GM21526 (cell line): Measurements from ENCODE around the gene CKAP2L.
"Not testable (repeated sequence)": the region's sequence is repeated elsewhere in the genome, so short reads cannot be mapped to it uniquely, and the experiment has no call there.

Experiments used
- ATAC-seq: cut with Tn5 transposase; IDR thresholded peaks from one replicate; pipeline ENCODE4 v1.9.1; 2021; ENCODE audit warnings: moderate library complexity; ENCODE audit not compliant: unreplicated experiment, low FRiP score

CKAP2L gene

DNA sequence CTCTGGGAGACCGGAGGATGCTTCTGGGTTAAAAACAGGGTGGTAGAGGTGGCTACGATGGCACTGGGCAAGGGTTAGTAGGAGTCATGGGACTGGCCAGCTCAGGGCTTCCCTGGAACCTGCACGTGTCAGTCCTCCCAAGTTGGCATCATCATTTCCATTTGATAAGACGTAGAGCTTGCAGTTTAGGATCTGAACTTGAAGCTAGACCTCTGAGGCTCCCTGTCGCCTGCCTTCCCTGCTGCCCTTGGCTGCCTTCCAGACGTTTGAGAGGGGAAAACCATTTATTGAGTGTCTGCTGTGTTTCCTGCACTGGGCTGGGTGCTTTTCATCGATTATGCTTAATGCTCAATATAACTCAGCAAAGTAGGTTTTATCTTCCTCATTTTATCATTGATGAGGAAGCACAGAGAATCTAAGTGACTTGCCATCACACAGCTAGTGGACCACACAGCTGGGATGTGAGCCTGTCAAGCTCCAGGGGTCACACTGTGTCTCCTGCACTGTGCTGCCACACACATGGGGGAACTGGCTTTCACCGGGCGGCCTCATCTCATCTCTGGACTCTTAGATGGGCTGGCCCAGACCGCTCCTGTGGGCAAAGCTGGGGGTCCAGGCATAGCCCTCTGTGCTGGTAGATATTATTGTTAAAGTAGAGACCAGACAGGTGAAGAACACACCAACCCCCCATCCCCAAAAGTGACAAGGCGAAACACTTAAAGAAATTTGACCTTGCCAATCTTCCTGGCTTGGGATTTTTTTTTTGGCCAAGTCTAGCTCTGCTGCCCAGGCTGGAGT is 35.8 kb downstream of the CKAP2L start:
- no peak for ATAC-seq

DNA sequence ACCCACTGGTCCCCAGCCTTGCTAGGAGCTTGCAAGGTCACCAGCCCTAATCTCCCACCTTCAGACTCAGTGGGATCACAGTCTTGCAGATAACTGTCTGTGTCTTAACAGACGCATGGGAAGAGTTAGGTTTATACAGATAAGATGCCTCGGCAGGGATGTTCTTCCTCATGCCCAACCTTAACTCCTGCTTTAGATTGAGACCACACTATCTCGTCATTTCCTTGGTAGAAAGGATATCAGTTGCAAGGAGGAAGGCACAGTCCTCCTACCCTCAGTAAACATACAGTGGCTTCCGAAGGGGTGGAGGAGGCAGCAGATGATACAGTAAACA is 36.4 kb downstream of the CKAP2L start:
- ATAC-seq, result no peak

DNA sequence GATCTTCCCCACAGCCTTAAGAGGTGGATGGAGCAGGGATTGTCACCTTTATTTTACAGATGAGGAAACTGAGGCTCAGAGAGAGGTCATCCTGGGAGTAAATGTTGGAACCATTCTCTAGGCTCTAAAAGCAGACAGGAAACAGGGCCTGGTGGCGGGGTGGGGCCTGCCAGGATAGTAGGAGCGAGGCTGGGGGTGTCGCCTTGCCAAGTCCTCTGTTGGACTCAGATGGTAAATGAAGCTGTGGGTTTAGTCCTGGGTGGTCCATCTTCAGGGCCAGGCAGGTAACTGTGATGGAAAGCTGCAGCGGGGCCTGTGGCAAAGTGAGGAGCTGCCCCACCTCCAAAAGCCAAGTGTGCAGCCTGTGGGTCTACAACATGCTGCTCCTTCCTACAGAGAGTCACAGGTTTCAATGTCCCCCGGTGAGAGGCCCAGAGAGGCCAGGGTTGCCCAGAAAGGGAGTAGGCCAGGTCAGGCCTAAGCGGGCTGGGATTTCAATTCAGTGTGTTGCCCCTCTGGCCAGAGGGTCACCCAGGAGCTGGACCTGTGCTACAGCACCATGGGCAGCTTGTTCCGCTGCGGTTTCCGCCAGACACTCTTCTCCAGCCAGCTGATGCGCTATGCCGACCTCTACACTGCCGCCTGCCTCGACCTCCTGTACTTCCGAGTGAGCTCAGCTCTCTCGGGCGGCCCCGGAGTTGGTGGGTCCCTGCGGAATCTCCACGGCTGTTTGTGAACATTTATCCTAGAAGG is 37.0 kb downstream of the CKAP2L start:
- no peak for ATAC-seq

DNA sequence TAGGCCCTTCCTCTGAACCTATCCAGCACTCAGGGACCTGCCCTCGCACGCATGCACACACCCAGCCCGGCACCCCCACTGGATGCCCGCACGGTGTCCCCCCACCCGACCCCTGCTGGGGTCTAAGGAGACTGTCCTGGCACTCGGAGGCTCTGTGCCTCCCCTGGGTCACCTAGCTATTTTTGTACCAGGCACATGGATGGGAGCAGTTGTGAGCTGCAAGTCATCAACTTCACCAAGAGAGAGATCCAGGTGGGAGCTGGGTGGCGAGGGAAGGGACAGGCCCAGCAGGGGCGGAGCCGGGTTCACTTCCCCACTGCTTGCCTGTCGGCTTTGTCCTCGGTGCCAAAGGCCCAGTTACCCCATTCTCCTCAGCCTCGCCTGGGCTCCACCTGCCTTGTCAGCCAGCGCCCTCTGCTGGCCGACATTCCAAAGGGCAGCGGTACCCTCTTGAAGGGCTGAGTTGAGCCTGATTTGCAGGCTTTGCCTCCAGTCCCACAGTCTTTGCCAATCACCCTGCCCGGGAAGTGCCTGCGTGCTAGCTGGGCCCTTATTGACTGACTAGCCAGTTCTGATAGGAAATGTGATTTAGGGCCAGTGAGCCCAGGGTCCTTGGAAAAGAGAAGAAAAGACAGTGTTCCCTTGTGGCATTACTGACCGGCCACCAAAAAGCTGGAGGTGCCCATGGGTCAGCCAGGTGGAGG is 37.8 kb downstream of the CKAP2L start:
- ATAC-seq, result peak; percentile 70

DNA sequence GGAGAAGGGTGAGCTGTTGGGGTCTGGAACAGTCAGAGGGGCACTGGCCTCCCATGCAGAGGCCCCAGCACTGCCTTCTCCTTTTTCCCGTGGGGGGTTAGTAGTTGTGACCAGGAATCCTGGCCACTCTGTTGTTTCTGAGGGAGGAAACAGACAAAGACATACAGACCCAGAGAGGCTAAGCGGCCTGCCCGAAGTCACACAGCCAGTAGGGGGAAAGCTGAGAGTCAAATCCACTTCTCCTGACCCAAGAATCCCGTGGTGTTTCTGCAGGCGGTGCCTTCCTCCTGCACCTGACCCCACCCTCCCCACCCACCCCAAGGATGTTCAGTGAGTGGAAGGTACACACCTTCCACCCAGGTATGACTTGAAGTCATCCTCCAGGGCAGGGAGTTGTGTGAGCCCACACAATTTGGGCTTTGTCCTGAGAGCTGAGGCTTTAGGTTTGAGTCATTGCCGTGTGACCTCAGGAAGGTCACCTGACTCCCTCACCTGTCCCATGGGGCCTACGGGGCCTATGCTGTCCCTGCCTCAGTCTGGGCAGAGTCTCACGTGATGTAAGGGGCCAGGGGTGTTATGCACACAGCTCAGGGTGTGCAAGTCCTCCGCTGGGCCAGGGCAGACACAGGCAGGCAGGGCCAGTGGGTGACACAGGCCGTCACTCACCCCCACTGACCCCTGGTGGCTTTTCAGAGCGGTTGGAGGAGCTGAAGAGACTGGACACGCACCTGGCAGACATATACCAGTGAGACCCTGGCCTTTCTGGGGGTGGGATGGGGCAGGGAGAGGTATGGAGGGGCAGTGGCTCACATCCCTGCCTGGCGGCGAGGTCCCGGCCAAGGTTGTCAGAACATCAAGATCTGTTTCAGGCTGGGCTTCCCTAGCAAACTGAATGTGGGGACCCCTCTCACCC is 38.6 kb downstream of the CKAP2L start:
- ATAC-seq, result no peak

DNA sequence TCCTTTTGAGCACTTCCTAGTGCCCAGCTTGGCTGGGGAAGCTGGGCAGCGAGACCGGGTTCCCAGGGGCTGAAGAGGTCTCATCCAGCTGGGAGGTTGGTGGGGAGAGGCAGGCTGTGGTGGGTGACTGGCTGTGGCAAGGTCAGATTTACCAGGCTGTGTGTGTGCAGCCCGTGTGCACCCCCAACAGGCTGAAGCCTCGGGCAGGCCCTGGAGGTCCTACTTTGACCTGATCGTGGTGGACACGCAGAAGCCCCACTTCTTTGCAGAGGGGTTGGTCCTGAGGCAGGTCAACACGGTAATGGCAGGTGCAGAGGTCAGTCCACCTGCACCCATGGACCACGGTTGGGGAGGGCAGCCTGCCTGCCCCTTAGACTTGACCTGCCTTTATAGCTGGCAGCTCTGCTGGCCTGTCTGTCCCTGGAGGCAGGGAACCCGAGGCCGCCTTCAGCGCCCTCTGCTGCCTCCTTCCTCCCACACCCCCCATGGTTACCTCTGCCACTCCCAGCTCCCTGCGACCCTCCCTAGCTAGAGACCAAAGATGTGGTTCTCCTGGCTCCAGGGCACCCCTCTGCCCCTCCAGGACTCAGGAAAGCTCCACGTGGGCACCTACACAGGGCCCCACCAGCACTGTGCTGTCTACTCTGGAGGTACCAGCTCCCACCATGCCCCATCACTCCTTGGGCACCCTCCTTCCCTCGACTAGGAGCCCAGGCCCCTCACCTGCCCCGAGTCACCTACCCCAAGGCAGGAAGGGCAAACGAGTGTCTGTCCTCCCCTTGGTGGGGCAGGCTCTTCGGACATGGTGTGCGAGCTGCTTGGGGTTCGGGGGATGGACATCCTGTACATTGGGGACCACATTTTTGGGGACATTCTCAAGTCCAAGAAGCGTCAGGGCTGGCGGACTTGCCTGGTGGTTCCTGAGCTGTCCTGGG is 39.6 kb downstream of the CKAP2L start:
- ATAC-seq, result no peak

DNA sequence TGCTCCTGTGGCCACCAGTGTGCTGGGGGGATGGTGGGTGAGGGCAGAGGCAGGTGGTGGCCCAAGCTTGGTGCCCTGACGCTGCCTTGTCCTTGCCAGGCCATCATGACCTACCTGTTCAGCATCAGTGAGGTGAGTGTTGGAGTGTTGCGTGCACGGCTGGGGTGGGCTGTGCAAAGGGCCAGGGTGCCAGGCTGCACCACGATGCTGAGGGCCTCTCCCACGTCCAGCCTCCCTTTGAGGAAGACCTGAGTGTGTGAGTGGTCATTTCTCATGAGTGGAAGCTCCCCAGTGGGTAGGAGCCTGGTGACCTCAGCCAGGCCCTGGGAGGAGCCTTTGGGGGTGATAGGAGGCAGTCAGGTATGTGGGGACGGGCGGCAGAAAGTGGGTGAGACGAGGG is 40.4 kb downstream of the CKAP2L start:
- no peak for ATAC-seq

DNA sequence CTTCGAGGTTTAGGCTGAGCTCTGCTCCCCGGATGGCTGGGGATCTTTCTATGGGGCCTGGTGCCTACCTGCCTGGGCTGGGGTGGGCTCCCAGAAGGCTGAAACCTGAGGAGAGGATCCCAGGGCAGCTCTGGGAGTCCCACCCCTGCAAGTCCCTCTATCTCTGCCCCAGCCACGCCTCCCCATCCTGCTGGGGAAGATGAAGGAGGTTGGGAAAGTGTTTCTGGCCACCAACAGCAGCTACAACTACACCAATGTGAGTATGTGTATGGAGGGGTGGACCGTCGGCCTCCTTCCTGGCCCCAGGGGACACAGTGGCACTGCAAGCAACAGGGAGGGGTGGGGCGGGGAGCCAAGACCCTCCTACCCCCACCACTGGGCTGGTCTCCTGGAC is 40.9 kb downstream of the CKAP2L start:
- no peak for ATAC-seq

DNA sequence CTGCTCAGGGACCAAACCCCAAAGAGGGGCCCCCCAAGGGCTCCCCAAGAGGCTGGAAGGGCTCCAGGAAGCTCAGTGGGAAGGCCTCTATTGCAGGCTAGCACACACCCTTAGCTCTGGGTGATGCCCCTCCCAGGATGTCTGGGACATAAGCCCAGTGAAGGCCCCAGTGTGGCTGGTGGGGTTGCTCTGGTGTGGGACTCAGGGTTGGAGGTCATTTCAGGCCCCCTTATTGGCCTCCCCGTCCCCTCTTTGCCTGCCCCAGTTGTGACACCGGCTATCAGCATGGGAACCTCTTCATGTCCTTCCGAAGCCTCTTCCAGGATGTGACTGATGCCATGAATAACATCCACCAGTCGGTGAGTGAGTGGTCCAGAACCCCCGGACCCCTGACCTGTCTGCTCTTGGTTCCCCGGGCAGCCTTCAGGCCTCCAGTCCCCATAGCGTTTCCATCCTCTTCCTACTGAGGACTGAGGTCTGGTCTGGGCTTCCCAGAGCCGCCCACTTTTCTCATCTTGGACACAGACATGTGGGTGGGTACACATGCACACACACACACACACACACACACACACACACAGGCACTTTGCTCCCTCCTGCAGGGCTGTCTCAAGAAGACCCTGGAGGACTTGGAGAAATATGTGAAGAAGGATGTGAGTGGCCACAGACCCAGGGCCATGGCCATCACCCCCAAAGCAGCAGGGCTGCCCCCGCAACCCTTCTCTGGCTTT is 41.4 kb downstream of the CKAP2L start:
- no peak for ATAC-seq

DNA sequence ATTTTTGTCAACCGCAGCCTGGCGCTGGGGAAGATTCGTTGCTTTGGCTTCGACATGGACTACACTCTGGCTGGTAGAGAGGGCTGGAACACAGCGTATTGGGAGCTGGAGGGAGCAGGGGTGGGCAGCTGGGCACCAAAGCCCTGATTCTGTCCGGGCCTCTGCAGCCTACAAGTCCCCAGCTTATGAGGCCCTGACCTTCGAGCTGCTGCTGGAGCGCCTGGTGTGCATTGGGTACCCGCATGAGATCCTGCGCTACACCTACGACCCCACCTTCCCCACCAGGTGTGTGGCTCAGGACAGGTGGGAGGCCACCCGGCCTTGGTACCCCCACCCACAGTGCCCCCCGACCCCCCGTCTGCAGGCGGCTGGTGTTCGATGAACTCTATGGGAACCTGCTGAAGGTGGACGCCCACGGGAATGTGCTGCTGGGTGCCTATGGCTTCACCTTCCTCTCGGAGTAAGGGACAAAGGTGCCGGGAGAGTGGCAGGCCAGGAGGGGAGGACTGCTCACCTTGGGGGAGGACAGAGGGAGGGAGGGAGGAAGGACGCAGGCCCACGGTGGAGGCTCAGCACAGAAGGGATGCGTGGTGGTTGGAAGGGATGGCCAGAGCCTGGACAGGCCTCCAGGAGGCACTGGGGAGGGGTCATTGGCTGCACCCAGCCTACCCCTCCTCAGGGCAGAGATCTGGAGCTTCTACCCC is 42.4 kb downstream of the CKAP2L start:
- ATAC-seq, result no peak

DNA sequence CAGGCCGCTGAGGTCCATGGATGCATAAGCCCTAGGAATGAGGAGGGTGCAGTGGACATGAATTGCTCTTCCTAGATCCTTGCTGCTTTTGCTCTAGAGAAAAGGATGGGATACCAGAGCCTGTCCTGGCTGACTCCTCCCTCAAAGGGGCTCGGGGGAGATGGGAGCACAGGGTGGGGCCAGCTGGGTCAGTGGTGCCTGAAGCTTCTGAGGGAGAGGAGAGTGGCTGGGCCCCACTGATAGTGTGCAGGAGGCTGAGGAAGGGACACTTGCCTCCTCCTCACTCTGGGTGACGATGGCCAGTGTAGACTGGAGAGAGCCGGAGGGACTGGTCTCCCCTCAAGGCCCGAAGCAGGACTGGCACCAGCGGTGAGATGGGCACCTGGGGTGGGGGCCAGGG is 43.6 kb downstream of the CKAP2L start, which contains the start of gene NT5DC4:
TSS of gene NT5DC4 (plus strand) at position 236 of the 400 bp plus-strand sequence. CDS start at position 296, 60 bp downstream.
- ATAC-seq, result no peak

DNA sequence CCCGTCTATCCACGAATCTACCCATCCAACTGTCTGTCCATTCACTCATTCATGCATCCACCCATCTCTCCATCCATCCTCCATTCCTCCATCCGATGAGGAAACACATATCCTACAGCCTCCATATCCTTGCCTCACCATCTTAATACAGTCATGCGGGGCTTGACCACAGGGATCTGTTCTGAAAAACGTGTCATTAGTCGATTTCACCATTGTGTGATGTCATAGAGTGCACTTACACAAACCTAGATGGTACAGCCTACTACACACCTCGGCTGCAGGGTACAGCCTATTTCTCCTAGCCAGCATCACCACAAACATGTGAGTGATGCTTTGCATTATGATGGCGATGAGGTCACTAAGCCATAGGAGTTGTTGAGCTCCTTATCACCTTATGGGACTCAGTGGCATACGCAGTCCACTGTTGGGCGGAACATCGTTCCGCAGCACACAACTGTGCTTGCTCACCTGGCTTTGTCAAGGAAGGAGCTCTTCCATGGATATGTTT is 45.5 kb downstream of the CKAP2L start:
- ATAC-seq, result no peak

DNA sequence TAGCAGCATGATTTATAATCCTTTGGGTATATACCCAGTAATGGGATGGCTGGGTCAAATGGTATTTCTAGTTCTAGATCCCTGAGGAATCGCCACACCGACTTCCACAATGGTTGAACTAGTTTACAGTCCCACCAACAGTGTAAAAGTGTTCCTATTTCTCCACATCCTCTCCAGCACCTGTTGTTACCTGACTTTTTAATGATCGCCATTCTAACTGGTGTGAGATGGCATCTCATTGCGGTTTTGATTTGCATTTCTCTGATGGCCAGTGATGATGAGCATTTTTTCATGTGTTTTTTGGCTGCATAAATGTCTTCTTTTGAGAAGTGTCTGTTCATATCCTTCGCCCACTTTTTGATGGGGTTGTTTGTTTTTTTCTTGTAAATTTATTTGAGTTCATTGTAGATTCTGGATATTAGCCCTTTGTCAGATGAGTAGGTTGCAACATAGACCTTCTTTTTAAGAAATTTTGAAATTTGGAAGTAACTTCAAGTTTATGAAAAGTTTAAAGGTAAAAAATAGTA is 47.5 kb downstream of the CKAP2L start:
- not testable (repeated sequence) for ATAC-seq

DNA sequence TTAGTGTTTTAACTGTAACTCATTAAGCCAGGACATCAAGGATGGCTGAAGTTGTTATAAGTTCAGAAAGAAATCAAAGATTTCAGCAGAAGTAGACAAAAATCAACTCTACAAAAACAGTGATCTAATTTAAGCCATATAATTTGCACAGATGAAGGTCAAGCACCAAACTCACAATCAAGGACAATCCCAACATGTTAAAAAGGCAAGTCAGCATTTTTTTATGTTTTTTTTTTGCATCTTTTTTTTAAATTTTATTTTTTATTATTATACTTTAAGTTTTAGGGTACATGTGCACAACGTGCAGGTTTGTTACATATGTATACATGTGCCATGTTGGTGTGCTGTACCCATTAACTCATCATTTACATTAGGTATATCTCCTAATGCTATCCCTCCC is 48.3 kb downstream of the CKAP2L start:
- not testable (repeated sequence) for ATAC-seq

DNA sequence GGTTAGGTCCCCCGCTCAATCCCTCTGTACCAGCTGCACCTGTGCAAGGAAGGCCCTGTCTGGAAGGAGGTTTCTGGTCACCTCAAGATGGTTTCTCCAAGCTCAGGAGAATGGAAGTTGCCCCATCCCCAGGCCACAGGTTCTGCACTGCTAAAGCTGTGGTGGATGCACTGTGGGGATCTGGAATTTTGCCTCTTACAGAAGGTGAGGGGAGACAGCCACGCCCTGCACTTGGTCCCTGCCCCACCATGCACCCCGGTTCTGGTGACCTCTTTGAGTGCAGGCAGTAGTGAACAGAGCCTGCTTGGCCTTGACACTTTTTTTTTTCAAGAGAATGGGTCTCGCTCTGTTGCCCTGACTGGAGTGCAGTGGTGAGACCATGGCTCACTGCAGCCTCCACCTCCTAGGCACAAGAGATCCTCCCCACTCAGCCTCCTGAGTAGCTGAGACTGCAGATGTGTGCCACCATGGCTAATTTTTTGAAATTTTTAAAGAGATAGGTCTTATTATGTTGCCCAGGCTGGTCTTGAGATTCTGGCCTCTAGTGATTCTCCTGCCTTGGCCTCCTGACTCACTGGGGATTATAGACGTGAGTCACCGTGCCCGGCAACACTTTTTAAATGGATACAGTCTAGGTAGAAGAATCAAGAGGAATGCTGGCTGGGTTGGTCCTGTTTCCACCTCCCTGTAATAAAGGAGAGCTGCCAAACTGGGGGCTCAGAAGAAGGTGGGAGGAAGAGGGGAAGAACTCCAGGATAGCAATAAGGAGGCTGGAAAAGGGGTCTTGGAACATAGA is 49.4 kb downstream of the CKAP2L start:
- no peak for ATAC-seq

DNA sequence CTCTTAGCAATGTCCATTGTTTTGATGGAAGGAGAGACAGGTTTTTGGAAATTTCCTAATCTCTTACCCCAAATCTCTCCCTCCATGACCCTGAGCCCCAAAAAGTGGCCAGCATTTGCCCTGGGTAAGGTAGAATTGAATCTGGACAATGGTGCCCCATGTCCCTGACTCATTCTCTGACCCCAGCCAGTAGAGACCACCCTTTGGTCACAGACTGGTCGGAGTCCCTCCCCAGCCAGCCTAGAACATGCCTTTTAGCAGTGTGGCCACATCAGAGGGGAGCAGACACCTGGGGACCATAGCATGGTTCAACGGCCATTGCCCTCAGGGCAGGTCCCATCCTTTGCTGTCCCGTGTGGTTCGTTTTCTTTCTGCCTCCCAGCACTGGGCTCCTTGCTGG is 50.1 kb downstream of the CKAP2L start:
- ATAC-seq, result no peak

DNA sequence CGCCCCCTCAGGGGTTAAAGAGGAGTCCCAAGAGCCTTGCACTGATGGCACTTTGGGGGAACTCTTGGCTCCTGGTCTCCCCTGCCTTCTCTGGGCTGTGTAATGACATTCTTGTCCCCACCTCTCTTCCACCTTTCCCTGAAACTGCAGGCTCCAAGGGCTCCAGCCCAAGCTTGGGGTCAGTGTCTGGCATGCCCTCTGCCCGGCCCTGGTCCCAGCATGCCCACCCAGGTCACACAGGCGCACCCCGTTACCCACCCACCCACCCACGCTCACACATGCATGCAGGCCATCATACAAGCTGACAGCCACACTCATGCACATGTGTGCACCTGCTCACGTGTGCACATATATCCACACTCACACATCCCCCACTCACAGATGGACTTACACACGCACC is 50.5 kb downstream of the CKAP2L start:
- no peak for ATAC-seq
